SK-N-SH (cell line): ENCODE data around the gene CDK13.

Experiments
- GABPA ChIP-seq: IDR thresholded peaks from 2 replicates; pipeline ENCODE4 v1.4.0; 2012; ENCODE audit warnings: low read depth, mild to moderate bottlenecking
- JUND ChIP-seq: IDR thresholded peaks from 2 replicates; pipeline ENCODE4 v1.4.0; 2012
- NRF1 ChIP-seq: IDR thresholded peaks from 2 replicates; pipeline ENCODE4 v1.6.1; 2012; ENCODE audit warnings: low read depth, mild to moderate bottlenecking, low read length
- POLR2AphosphoS5 ChIP-seq: IDR thresholded peaks from 2 replicates; pipeline ENCODE4 v1.6.1; 2012; ENCODE audit warnings: low read depth, low read length
- TF ChIP-seq, protein P1 (sequence below): fragments of 200-600 bp; sonication (generic); IDR thresholded peaks from 2 replicates; pipeline ENCODE4 v1.6.1; 2017; ENCODE audit warnings: antibody characterized with exemption, mild to moderate bottlenecking, moderate library complexity

DNA sequence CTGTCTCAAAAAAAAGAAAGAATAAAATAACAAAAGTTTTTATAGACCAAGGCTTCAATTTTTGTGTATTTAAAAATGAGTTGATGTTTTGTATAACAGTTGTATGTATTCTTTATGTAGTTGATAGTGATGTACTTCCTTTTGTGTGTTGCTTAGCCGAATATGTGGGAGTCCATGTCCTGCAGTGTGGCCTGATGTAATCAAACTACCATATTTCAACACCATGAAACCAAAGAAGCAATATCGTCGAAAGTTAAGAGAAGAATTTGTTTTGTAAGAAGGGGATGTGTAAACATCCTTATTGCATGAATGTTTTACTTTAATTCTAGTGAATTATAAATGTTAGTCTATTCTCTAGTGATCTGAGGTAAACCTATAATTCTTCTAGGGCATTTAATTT is 127.8 kb downstream of the CDK13 start:
- TF ChIP-seq POLR2AphosphoS5 (no peak), NRF1 (no peak), GABPA (no peak), JUND (no peak)
- TF ChIP-seq, protein P1, sequence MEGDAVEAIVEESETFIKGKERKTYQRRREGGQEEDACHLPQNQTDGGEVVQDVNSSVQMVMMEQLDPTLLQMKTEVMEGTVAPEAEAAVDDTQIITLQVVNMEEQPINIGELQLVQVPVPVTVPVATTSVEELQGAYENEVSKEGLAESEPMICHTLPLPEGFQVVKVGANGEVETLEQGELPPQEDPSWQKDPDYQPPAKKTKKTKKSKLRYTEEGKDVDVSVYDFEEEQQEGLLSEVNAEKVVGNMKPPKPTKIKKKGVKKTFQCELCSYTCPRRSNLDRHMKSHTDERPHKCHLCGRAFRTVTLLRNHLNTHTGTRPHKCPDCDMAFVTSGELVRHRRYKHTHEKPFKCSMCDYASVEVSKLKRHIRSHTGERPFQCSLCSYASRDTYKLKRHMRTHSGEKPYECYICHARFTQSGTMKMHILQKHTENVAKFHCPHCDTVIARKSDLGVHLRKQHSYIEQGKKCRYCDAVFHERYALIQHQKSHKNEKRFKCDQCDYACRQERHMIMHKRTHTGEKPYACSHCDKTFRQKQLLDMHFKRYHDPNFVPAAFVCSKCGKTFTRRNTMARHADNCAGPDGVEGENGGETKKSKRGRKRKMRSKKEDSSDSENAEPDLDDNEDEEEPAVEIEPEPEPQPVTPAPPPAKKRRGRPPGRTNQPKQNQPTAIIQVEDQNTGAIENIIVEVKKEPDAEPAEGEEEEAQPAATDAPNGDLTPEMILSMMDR: no peak
